WI38 (cell line): ENCODE data around the gene SALL3.

ENCODE experiments used
- H3K4me3 ChIP-seq: 2 replicates; pipeline ENCODE4 v1.5.1; 2011; ENCODE audit warnings: low read depth, mild to moderate bottlenecking, control low read depth, low read length
- TF ChIP-seq, protein P1 (sequence below): IDR thresholded peaks from 2 replicates; pipeline ENCODE4 v1.5.1; 2012; ENCODE audit warnings: low read depth, mild to moderate bottlenecking, control low read depth, low read length

Gene SALL3

DNA sequence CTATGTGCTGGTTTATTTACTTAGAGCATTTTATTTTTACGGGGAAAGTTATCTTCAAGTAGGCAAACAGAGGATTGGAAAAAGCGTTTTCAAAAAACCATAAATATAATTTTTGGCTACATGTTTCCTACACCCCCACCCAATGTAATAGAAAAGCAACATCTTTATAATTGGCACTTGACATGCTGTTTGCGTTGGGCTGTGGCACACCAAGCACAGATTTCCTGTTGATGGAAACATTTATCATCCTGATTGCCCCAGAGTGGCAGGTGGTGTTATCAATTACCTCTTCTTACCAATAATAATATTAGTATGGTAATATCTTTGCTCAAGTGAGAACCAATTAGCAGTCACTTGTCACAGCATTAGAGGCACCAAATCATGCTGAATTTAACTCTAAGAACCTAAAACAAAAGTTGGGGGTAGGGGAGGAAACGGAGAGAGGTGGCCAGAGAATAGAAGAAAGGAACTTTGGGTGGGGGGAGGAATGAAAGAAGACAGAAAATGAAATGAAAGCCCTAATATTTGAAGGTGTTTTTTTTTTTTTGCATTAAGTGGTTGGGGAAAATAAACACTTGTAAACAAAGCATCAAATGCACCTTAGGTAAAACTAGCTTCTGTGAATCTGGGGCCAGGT lies 3.8 kb upstream of the SALL3 start:
- no peak overlapping the region for H3K4me3 ChIP-seq
- TF ChIP-seq, protein P1, sequence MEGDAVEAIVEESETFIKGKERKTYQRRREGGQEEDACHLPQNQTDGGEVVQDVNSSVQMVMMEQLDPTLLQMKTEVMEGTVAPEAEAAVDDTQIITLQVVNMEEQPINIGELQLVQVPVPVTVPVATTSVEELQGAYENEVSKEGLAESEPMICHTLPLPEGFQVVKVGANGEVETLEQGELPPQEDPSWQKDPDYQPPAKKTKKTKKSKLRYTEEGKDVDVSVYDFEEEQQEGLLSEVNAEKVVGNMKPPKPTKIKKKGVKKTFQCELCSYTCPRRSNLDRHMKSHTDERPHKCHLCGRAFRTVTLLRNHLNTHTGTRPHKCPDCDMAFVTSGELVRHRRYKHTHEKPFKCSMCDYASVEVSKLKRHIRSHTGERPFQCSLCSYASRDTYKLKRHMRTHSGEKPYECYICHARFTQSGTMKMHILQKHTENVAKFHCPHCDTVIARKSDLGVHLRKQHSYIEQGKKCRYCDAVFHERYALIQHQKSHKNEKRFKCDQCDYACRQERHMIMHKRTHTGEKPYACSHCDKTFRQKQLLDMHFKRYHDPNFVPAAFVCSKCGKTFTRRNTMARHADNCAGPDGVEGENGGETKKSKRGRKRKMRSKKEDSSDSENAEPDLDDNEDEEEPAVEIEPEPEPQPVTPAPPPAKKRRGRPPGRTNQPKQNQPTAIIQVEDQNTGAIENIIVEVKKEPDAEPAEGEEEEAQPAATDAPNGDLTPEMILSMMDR, result no peak

DNA sequence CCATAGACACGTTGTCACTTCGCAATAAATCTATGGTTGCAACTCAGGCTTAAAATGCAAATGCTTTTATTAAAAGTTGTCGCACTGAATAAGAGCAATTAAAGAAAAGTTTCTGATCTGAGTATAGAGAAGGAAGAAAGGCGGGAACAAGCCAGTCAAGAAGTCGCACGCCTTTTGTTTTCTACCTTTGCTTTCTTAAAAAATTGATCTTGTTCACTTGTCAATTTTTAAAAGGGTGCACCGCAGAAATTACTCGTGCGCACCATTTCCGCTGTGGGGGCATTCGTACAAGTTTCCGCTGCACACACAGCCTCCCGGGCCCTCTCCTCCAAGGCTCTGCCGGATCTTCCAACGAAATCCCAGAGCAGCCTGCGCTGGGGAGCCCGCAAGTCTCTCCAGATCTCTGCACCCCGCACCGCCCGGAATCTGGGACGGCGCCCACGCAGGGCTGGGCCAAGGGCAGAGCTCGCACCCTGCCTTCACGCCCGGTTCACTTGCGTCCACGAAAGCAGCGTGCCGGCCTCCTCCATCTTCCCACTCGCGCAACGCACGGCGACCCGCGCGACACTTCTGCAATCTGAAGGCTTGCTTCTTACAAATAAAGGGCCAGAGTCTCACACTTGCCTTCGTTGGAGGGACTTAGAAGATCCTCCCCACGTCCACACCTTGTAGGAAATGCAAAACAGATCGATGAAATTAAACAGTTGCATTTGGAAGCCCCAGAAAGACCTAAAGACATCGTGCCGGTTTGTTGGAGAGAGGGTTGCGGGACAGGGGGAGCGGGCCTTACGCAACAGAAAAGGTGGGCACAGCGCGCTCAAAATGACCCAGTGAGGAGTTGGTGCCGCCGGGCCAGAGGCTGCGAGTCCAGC lies 2.6 kb upstream of the SALL3 start:
- TF ChIP-seq, protein P1, result no peak
- H3K4me3 ChIP-seq, result no peak overlapping the region

DNA sequence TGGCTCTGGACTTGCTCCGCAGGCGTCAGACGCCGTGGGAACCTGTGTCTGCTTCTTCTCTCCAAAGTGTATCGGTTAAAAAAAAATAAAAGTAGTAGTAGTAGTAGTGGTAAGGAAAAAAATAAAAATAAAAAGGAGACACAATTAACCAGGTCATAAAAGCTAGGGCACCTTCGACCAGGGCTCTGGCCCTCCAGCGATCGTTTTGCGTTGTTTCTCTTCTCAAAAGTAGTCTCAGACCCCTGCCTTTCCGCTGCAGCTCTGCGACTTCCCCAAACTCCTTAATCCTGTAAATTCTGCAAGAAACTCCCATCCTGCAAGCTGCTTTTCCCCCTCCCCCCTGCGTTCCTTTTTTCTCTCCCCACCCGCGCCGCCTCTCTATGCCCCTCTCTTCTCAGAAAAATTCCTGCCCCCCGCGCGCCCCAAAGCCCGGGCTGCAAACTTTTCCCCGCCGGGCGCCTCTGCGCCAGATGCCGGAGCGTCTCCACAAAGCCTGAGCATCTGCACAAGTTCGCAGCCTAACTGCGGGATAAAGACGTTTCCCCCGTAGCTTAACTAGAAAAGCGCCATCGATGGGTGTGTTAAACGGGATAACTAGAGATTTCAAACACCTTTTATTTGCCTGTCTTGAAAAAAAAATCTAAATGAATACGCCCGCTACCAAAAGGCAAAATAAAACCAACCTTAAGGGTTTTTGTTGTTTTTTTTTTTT lies 1.8 kb upstream of the SALL3 start:
- TF ChIP-seq, protein P1, result no peak
- no peak overlapping the region for H3K4me3 ChIP-seq

DNA sequence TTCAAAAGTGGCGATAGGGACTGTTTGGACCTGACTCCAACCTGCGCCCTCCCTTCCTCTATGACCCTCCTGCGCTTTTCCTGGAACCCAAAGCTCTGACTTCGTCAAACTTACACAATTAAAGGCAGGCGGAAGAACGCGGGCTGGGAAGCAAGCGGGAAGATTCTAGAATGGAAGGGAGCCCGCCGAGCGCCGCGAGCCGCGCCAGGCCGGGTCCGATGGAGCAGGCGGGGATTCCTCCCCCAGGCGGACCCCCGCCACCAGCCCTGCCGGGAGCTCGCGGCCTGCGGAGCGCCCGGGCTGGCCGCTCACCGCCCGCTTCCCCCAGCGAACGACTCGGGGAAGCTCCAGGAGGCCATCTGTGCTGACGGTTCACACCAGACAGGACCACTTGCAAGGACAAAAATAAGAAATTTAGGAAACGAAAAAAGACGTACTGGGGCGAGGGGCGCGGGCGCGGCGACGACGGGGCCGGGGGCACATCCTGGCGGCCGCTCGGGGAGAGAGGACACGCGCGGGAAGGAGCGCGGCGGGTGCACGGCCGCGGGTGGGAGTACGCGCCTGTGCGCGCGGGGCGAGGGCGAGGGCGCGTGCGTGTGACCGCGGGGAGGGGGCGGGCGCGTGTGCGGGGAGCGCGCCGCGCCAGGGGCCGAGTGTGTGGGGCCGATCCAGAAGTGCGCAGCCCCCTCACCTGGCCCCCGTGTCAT lies 1.1 kb upstream of the SALL3 start:
- TF ChIP-seq, protein P1, result no peak
- no peak overlapping the region for H3K4me3 ChIP-seq

DNA sequence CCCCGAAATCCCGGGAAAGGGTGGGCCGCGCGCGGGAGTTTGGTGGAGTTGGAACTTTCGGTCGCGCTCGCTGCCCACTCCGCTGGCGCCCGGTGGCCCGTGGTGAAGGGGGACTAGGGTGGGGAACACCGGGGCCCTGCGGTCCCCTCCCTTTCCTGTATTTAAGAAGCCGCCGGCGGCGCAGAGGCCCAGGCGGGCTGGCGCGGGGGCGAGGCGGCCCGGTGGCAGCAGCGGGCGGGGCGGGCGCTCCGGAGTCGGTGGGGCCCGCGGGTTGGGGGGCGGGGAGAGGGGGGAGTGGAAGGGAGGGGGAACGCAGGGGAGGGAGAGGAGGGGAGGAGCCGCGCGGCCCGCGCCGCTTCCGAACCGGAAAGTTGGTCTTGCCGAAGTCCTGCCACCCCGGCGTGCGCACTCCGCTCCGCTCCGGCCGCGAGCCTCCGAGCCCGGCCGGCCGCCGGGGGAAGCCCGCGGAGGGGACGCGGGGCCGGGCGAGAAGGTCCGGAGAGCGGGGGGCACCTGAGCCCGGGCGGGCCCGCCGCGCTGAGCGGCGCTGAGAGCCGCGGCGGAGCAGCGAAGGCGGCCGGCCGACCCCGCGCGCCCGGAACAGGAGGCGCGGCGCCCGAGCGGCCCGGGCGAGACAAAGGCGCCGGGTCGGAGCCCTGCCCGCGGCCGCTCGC lies 425 bp upstream of the SALL3 start:
- H3K4me3 ChIP-seq, result no peak overlapping the region
- TF ChIP-seq, protein P1, result no peak

DNA sequence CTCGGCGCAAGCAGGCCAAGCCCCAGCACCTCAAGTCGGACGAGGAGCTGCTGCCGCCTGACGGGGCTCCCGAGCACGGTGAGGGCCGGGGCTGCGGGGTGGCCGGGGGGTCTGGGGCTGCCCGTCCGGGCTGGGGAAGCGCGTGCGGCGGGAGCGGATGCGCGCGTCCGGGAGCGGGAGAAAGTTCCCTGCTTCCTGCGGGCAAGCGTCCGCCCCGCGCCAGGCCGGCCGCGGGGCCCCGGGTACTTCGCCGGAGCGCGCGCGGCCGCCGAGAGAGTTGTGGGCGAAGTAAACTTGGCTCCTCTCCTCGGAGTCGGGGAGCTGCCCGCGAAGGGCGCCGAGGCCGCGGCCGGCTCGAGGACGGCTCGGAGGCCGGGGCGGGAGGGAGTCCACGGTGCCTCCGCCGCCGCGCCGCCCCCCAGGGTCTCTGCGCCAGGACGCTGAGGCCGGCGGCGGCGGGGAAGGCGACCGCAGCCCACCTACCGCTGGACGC lies 707 bp downstream of the SALL3 start:
- no peak overlapping the region for H3K4me3 ChIP-seq
- TF ChIP-seq, protein P1, result no peak
